ENCODE data around the gene CRIP1. TPM values are rescaled to one million over a fixed set of nuclear protein-coding genes. Genes with fewer than 3 reads are reported as not detected.

CRIP1 gene
- total RNA-seq, 1 experiment from 2014 or later, result 48.7 TPM

- Histone ChIP-seq H3K4me2 (ENCODE audit: low read length) (peak overlapping the region; percentile 99), H3K4me1 (ENCODE audit: insufficient read depth, low read length) (peaks cover 39% of the 10 kb centered on the region), H3K9me2 (replicated peaks; ENCODE audit: low read length) (no peaks in the 10 kb centered on the region), H3K36me3 (ENCODE audit: low read depth, low read length) (no peaks in the 10 kb centered on the region), H3K27me3 (ENCODE audit: low read length) (no peaks in the 10 kb centered on the region), H2AFZ (ENCODE audit: low read length) (no peak overlapping the region), H3F3A (ENCODE audit: low read length, unreplicated experiment) (no peaks in the 10 kb centered on the region), H3K9me3 (ENCODE audit: low read length) (no peaks in the 10 kb centered on the region), H3K27ac (ENCODE audit: low read length) (peak overlapping the region; percentile 100), H3K9ac (ENCODE audit: low read length) (peak overlapping the region; percentile 100), H3K4me3 (ENCODE audit: low read length) (peak overlapping the region; percentile 45; the same call in 1 of the 2 replicates), H4K20me1 (ENCODE audit: low read length) (no peaks in the 10 kb centered on the region), H3K79me2 (ENCODE audit: low read length) (peaks cover 5% of the 10 kb centered on the region)
- ATAC-seq, result peak; percentile 51
- no TSS peak for BruUV-seq (replicated peaks)
- peak; percentile 96 for DNase-seq
- CTCF ChIA-PET, result interaction anchor here (1.9 kb wide), 1 partner anchor 8 kb away, joined by 24 read pairs; the partner anchor contains the start of gene TEDC1
- TF ChIP-seq CTCF (conservative IDR thresholded peaks at IDR 0.05; ENCODE audit: low read depth, low read length) (peak; percentile 19; the same call in 1 of the 2 replicates), EZH2phosphoT487 (IDR thresholded peaks at IDR 0.05; ENCODE audit: borderline replicate concordance, low read length) (no peak), EZH2 (IDR thresholded peaks at IDR 0.05; ENCODE audit: low read length, unreplicated experiment) (no peak)
- intact Hi-C loops (cut with micrococcal nuclease), result loop anchor here (1.0 kb wide), 1 partner anchor 8 kb away; no protein-coding TSS in a partner anchor
- POLR2A ChIA-PET (ENCODE audit: unreplicated experiment), result interaction anchor here (0.6 to 1.8 kb wide), 2 partner anchors 8 to 51 kb away, joined by 7 to 18 read pairs; no protein-coding TSS in a partner anchor
Measured at GRCh38 chr14:105481886-105482457, 4.7 kb upstream of the CRIP1 start.

- CTCF ChIA-PET, result no interaction called here
- no peaks in the 10 kb centered on the region for H3F3A ChIP-seq (ENCODE audit: low read length, unreplicated experiment)
- H3K4me1 ChIP-seq (ENCODE audit: insufficient read depth, low read length), result peaks cover 35% of the 10 kb centered on the region
- H3K36me3 ChIP-seq (ENCODE audit: low read depth, low read length), result no peaks in the 10 kb centered on the region
- H3K9me3 ChIP-seq (ENCODE audit: low read length), result no peaks in the 10 kb centered on the region
- H3K27me3 ChIP-seq (ENCODE audit: low read length), result no peaks in the 10 kb centered on the region
- peak overlapping the region; percentile 100 for H3K27ac ChIP-seq (ENCODE audit: low read length)
- no peak overlapping the region for H2AFZ ChIP-seq (ENCODE audit: low read length)
- no peaks in the 10 kb centered on the region for H4K20me1 ChIP-seq (ENCODE audit: low read length)
- peak overlapping the region; percentile 99 for H3K4me2 ChIP-seq (ENCODE audit: low read length)
- BruUV-seq (replicated peaks), result no TSS peak
- ATAC-seq (no peak), DNase-seq (no peak)
- no peaks in the 10 kb centered on the region for H3K79me2 ChIP-seq (ENCODE audit: low read length)
- peak overlapping the region; percentile 100 for H3K9ac ChIP-seq (ENCODE audit: low read length)
- intact Hi-C loops (cut with micrococcal nuclease), result loop anchor here (1.0 kb wide), 1 partner anchor 8 kb away; no protein-coding TSS in a partner anchor
- TF ChIP-seq CTCF (conservative IDR thresholded peaks at IDR 0.05; ENCODE audit: low read depth, low read length), result no peak
- no peak for TF ChIP-seq EZH2phosphoT487 (IDR thresholded peaks at IDR 0.05; ENCODE audit: borderline replicate concordance, low read length)
- TF ChIP-seq EZH2 (IDR thresholded peaks at IDR 0.05; ENCODE audit: low read length, unreplicated experiment), result no peak
- peak overlapping the region; percentile 45; the same call in 1 of the 2 replicates for H3K4me3 ChIP-seq (ENCODE audit: low read length)
- POLR2A ChIA-PET (ENCODE audit: unreplicated experiment), result no interaction called here
- H3K9me2 ChIP-seq (replicated peaks; ENCODE audit: low read length), result no peaks in the 10 kb centered on the region
Measured at GRCh38 chr14:105482486-105483110, 4.1 kb upstream of the CRIP1 start.
